Rectal smooth muscle tissue (tissue), 1 donor: ENCODE data around the gene DOCK8.

Experiments used
- H3K27ac ChIP-seq: one replicate; pipeline ENCODE4 v1.7.0; 2013; ENCODE audit warnings: low read depth, low read length, inconsistent platforms
- H3K27me3 ChIP-seq: one replicate; pipeline ENCODE4 v1.7.0; 2013; ENCODE audit warnings: low read length; ENCODE audit not compliant: control insufficient read depth, insufficient read depth
- H3K36me3 ChIP-seq: one replicate; pipeline ENCODE4 v1.7.0; 2013; ENCODE audit warnings: low read length; ENCODE audit not compliant: control insufficient read depth, insufficient read depth
- H3K4me1 ChIP-seq: one replicate; pipeline ENCODE4 v1.7.0; 2013; ENCODE audit warnings: low read length; ENCODE audit not compliant: control insufficient read depth, insufficient read depth
- H3K4me3 ChIP-seq: one replicate; pipeline ENCODE4 v1.7.0; 2013; ENCODE audit warnings: low read length
- H3K9ac ChIP-seq: one replicate; pipeline ENCODE4 v1.7.0; 2013; ENCODE audit warnings: low read length

The DOCK8 gene

DNA sequence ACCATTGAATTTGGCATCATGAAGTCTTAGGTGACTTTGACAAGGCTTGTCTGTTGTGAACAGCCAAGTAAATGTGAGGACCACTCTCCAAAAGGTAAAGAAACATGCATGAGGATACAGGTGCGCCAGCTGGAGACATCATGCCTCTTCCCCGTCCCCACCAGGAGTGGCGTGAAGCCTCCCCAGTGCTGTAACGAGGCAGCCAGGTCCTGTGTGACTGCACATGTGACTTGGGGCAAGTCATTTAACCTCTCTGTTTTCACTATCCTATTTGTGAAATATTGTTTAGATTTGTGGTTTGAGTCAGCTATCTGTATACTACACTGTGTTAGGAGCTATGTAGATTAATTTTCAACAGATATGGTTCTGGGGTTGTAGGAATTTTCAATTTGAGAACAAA is 65.0 kb downstream of the DOCK8 start:
- H3K9ac ChIP-seq = no peak overlapping the region
- no peaks in the 10 kb centered on the region for H3K4me1 ChIP-seq
- H3K27me3 ChIP-seq = no peaks in the 10 kb centered on the region
- H3K27ac ChIP-seq = no peak overlapping the region
- H3K4me3 ChIP-seq = no peak overlapping the region
- H3K36me3 ChIP-seq = no peaks in the 10 kb centered on the region

DNA sequence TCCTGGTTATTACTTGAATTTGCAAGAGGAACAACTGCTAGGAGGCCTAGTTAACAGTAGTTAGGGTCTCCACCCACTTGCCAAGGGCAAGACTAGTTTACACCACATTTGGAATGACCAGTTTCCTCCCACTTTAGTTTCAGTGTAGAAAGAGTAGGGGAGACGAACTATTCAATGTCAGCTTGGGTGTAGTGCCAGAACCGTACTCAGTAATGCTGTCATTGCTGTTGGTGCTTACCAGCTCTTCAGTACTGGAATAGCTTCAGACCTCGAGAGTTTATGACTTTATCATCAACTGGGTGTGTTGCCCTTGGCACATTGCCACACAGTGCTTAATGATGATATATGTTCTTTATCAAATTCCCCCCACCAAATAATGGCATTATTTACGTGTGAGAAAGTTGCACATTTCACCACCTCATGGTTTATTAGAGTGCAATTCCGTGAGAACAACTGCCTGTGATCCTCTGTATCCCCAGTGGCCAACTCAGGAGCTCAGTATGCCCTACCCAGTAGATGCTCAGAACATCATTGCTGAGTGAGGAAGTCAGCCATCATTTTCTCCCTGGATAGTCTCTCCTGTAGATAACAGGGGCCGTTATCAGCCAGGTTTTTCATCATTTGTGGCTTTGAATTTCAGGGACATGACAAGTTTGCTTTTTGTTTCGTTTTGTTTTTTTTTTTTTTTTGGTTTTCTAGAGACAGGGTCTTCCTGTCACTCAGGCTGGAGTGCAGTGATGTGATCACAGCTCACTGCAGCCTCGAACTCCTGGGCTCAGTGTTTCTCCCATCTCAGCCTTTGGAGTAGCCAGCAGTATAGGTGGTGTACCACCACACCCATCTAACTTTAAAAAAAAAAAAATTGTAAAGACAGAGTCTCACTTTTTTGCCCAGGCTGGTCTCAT is 67.3 kb downstream of the DOCK8 start:
- Histone ChIP-seq H3K4me3 (no peak overlapping the region), H3K9ac (no peak overlapping the region), H3K4me1 (no peaks in the 10 kb centered on the region), H3K27me3 (no peaks in the 10 kb centered on the region), H3K36me3 (no peaks in the 10 kb centered on the region), H3K27ac (no peak overlapping the region)

DNA sequence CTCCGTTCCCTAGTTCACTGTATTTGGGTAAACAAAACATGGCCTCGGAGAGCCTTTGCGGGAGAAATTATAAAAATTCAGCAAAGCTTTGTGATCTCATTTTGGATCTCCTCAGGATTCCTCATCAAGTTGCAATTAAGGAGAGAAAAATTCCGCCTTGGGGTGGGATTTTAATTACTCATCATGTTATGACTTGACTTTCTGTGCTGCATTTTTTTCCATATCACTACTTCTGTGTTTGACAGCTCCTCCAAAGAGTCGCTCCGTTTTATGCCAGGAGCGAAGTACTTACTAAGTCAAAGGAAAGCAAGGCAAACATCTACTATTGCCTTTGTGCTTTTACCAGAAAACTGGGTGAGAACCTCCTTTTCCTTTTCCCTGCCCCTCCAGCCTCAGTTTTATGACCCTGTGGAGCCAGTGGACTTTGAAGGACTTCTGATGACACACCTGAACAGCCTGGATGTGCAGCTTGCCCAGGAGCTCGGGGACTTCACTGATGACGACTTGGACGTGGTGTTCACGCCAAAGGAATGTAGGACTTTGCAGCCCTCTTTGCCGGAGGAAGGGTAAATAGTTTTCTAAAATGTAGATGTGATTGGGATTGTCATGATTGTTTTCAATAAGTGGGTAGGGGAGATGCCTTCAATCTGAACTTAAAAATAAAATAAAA is 71.5 kb downstream of the DOCK8 start:
- H3K27ac ChIP-seq = no peak overlapping the region
- H3K36me3 ChIP-seq = no peaks in the 10 kb centered on the region
- H3K9ac ChIP-seq = no peak overlapping the region
- no peaks in the 10 kb centered on the region for H3K27me3 ChIP-seq
- no peaks in the 10 kb centered on the region for H3K4me1 ChIP-seq
- no peak overlapping the region for H3K4me3 ChIP-seq

DNA sequence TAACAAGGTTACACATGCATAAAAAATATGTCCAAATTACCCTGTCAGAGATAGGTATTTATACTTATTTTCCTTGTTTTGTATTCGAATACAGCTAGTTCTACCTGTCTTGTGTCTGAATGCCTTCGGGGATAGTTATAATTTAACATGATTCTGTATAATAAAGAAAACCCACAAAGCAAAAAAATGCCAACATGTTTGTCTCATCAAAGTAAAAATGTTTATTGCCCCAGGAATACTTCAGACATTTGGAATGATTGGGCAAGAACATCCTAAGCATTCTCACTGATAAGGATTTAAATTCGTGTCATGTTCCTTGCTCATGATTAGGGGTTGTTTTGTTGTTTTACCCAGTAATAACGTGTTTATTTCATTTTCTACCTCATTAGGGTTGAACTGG is 74.5 kb downstream of the DOCK8 start:
- Histone ChIP-seq H3K4me3 (no peak overlapping the region), H3K36me3 (no peaks in the 10 kb centered on the region), H3K27ac (no peak overlapping the region), H3K9ac (no peak overlapping the region), H3K27me3 (no peaks in the 10 kb centered on the region), H3K4me1 (no peaks in the 10 kb centered on the region)

DNA sequence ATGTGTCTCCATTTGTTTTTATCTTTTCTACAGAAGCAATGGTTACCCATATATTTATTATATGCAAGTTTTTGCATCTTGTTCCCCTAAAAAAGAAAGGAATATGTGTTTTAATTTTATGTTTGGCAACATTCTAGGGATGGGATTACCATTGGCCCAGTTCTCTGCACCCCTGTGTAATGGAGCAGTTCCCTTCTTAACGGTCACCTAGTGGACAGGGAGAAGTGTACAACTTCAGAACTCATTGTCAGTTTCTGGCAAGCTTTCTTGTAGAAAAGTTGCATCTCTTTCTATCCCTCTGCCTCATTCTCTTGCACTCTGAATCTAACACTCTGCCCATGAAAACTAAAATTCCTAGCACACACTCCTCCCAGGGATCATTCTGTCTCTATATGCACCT is 78.2 kb downstream of the DOCK8 start:
- Histone ChIP-seq H3K9ac (no peak overlapping the region), H3K27ac (no peak overlapping the region), H3K4me1 (no peaks in the 10 kb centered on the region), H3K4me3 (no peak overlapping the region), H3K36me3 (no peaks in the 10 kb centered on the region), H3K27me3 (no peaks in the 10 kb centered on the region)

DNA sequence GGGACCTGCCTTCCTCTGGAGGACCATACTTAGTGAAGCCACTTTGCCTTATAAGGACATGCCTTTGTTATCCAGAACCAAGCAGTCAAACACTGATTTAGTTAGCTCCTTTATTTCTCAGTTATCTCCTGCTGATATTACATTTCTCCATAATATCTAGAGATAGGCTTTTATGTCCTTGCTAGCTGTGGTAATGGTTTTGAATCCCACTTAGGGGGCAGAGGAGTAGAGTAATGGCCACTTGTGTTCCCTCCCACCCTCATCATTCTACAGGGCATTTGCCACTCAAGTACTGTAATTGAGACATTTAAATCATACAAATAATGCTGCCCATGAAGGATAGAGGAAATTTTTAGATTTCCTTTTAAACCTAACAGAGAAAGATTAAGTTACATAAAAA is 80.9 kb downstream of the DOCK8 start:
- H3K4me1 ChIP-seq = no peaks in the 10 kb centered on the region
- no peaks in the 10 kb centered on the region for H3K36me3 ChIP-seq
- H3K4me3 ChIP-seq = no peak overlapping the region
- H3K9ac ChIP-seq = no peak overlapping the region
- no peaks in the 10 kb centered on the region for H3K27me3 ChIP-seq
- H3K27ac ChIP-seq = no peak overlapping the region

DNA sequence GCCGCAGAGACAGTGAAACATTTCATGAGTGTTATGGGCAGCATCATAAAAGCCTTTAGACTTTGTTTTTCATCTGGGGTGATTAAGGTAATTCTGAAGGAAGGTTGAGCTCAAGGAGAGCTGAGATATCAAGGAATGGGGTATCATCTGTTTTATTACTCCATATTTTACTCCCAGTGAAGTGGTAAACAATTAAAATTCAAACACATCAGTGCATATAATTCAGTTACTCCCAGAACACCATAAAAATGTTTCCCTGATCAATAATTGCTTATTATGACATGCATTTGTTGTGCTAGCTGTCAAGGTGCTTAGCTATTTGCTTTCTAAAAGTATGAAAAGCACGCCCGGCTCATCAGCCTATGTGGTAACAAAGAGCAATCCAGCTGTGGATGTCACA is 81.7 kb downstream of the DOCK8 start:
- no peaks in the 10 kb centered on the region for H3K36me3 ChIP-seq
- no peaks in the 10 kb centered on the region for H3K4me1 ChIP-seq
- no peak overlapping the region for H3K9ac ChIP-seq
- no peak overlapping the region for H3K27ac ChIP-seq
- no peaks in the 10 kb centered on the region for H3K27me3 ChIP-seq
- no peak overlapping the region for H3K4me3 ChIP-seq

DNA sequence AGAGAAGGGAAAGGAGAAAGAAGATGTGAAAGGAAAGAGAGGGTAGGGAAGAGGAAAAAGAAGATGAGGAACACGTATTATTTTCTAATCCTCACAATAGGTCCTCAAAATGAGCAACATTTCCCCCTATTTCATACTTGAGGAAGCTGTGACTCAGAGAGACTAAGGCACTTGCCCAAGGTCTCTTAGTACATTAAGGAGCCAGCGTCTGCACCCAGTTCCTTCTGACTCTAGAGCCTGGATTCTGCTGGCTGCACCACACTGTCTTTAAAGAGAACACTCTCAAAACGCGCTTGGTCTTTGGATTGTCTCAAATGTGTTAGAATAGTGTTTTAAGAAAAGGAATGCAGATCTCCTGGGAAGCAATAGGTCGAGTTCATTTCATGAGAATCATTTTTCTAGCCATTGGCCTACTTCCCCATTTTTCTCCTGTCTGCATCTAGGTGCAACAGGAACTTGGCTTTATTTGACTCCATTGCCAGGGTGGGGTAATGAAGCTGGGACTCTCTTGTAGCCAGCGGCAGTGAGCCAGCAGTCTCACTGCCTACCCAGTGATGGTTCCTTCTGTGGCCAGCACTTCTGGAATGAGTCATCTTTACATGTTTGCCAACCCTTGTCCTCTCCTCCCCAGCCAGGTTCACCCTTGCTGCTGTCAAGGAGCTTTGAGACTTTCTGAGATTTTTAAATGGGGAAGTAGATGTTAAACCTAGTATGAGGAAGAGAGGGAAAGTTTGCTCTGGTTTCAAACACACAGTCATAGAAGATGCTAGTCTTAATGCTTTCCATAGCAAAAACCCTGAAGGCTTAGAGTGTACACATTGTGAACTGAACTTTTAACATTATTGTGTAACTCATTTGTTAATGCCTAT is 82.7 kb downstream of the DOCK8 start:
- H3K4me3 ChIP-seq = no peak overlapping the region
- H3K36me3 ChIP-seq = no peaks in the 10 kb centered on the region
- no peaks in the 10 kb centered on the region for H3K4me1 ChIP-seq
- H3K27me3 ChIP-seq = no peaks in the 10 kb centered on the region
- no peak overlapping the region for H3K27ac ChIP-seq
- H3K9ac ChIP-seq = no peak overlapping the region

DNA sequence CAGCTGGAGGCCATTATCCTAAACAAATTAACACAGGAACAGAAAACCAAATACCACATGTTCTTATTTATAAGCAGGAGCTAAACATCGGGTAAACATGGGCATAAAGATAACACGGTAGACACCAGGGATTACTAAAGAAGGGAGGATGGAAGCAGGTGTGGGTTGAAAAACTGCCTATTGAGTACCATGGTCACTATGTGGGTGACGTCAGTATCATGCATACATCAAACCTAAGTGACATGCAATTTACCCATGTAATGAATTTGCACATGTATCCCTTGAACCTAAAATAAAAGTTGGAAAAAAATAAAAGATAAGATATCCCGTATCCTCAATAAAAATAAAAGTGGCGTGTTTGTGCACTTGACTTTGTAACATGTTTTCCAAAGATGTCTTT is 88.8 kb downstream of the DOCK8 start:
- Histone ChIP-seq H3K9ac (no peak overlapping the region), H3K36me3 (no peaks in the 10 kb centered on the region), H3K4me1 (no peaks in the 10 kb centered on the region), H3K4me3 (no peak overlapping the region), H3K27me3 (no peaks in the 10 kb centered on the region), H3K27ac (no peak overlapping the region)

DNA sequence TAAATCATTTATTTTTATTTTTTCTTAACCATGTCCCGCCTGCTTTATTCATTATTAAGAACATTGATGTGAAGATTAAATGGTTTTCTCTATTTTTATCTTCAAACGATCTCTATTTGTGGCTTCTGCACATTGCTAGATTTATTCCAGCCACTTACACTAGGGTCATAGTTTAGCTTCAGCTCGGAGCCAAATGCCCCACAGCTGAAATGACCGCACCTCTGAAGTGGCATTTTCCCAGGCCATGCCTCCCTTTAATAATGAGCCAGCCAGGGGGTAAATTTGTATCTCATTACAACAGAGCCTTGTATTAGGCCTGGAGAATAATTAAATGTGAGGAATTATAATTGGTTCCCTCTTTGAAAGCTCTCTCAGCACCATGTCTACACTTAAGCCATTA is 89.4 kb downstream of the DOCK8 start:
- Histone ChIP-seq H3K9ac (no peak overlapping the region), H3K4me1 (no peaks in the 10 kb centered on the region), H3K27me3 (no peaks in the 10 kb centered on the region), H3K27ac (no peak overlapping the region), H3K4me3 (no peak overlapping the region), H3K36me3 (no peaks in the 10 kb centered on the region)

DNA sequence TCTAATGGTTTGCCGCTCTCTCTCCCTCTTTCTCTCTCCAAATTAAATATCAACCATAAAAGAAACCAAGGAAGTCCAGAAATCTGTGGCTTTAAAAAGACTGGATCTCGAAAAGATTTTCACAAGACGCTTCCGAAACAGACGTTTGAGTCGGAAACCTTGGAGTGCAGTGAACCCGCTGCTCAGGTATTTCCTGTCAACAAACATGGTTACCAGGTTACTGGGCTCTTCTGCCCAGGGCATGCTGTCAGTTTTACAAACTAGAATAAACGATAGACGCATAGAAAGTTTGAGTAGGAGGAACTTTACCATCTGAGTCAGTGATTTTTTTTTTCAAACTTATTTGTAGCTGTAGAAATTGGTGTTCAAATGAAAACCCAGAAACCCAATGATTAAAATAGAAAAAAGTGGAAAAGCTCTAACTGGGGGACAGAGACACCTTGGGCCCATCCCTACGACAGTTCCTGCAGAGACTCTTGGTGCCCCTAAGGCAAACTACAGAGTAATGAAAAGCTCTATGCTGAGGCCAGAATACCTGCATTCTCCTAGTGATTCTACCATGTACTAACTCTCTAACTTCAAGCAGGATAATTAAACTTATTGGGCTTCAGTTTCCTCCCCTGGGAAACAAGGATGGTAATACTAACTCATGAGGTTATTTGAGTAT is 90.0 kb downstream of the DOCK8 start:
- Histone ChIP-seq H3K4me1 (no peaks in the 10 kb centered on the region), H3K36me3 (no peaks in the 10 kb centered on the region), H3K9ac (no peak overlapping the region), H3K4me3 (no peak overlapping the region), H3K27ac (no peak overlapping the region), H3K27me3 (no peaks in the 10 kb centered on the region)

DNA sequence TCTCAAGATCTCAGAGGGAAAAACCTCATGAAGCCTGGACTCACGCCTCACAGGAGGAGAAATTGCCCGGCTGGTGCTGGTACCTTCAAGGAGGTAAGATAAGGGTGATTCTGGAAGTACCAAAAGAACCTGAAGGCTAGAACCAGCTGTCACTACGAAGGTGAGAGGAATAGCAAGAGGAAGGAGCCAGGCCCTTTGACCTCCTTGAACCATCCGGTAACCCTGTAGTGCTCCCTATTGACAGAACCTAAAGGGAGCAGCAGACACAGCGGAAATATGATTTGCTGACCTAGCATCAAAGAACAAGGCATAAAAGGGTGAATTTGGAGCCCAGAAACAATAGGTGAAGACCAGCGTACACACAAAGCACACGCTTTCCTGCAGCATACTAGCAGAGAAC is 92.2 kb downstream of the DOCK8 start:
- H3K4me1 ChIP-seq = no peaks in the 10 kb centered on the region
- no peak overlapping the region for H3K9ac ChIP-seq
- H3K36me3 ChIP-seq = no peaks in the 10 kb centered on the region
- no peak overlapping the region for H3K27ac ChIP-seq
- no peaks in the 10 kb centered on the region for H3K27me3 ChIP-seq
- H3K4me3 ChIP-seq = no peak overlapping the region
